Nephron (organoid): ENCODE data around the gene LIN28B.

Experiments
- H3K27ac Mint-ChIP-seq, 3 experiments: 2 replicates each; pipeline ENCODE4 v1.8.0; 2020; ENCODE audit warnings: mixed read lengths in 3 of 3, mild to moderate bottlenecking in 2 of 3, moderate library complexity in 1 of 3
- H3K27me3 Mint-ChIP-seq: 2 replicates; pipeline ENCODE4 v1.8.0; 2021; ENCODE audit warnings: low read depth, mild to moderate bottlenecking, moderate library complexity, mixed read lengths
- H3K36me3 Mint-ChIP-seq: 2 replicates; pipeline ENCODE4 v1.8.0; 2020; ENCODE audit warnings: low read depth, mixed read lengths
- H3K4me1 Mint-ChIP-seq: 2 replicates; pipeline ENCODE4 v1.8.0; 2020; ENCODE audit warnings: mixed read lengths
- H3K4me3 Mint-ChIP-seq, 3 experiments: 2 replicates each; pipeline ENCODE4 v1.8.0; 2020; ENCODE audit warnings: mild to moderate bottlenecking in 3 of 3, mixed read lengths in 3 of 3, moderate library complexity in 2 of 3
- H3K9me3 Mint-ChIP-seq: 2 replicates; pipeline ENCODE4 v1.8.0; 2020; ENCODE audit warnings: mixed read lengths
- CTCF ChIP-seq, 3 experiments: fragments of 200-600 bp; sonication (generic); IDR thresholded peaks; one replicate each; pipeline ENCODE4 v1.5.0; 2021; ENCODE audit warnings: antibody characterized with exemption in 3 of 3; ENCODE audit not compliant: unreplicated experiment in 3 of 3

Gene LIN28B

GRCh38 chr6:105094133-105094640 is 137.3 kb downstream of the LIN28B start:
- no peaks in the 10 kb centered on the region for H3K9me3 Mint-ChIP-seq
- peaks cover 5% of the 10 kb centered on the region for H3K27me3 Mint-ChIP-seq
- no peak overlapping the region for H3K4me3 Mint-ChIP-seq
- no peak overlapping the region for H3K27ac Mint-ChIP-seq
- no peak for TF ChIP-seq CTCF (IDR thresholded peaks at IDR 0.05; ENCODE audit: unreplicated experiment in 3 of 3)
- H3K36me3 Mint-ChIP-seq: no peaks in the 10 kb centered on the region
- H3K4me1 Mint-ChIP-seq: no peaks in the 10 kb centered on the region

DNA sequence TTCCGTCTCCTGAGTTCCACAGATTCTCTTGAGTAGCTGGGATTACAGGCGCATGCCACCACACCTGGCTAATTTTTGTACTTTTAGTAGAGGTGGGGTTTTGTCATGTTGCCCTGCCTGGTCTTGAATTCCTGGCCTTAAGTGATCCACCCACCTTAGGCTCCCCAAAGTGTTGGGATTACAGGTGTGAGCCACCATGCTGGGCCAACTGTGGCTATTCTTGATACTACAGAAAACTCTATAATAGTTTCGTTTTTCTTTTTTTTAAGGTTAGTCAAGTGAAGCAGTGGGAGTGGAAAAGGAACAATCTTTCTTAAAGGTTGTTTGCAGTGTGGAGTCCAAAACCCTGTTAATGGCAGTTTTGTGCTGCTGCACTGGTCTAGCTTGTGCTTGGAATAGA is 138.2 kb downstream of the LIN28B start:
- Mint-ChIP-seq H3K4me1 (no peaks in the 10 kb centered on the region), H3K27ac (no peak overlapping the region), H3K4me3 (no peak overlapping the region), H3K36me3 (no peaks in the 10 kb centered on the region), H3K27me3 (peaks cover 5% of the 10 kb centered on the region), H3K9me3 (no peaks in the 10 kb centered on the region)
- no peak for TF ChIP-seq CTCF (IDR thresholded peaks at IDR 0.05; ENCODE audit: unreplicated experiment in 3 of 3)

GRCh38 chr6:105097288-105097687 is 140.4 kb downstream of the LIN28B start:
- Mint-ChIP-seq H3K27ac (no peak overlapping the region), H3K27me3 (peaks cover 5% of the 10 kb centered on the region), H3K9me3 (no peaks in the 10 kb centered on the region)

GRCh38 chr6:105099371-105099770 is 142.5 kb downstream of the LIN28B start:
- H3K27ac Mint-ChIP-seq: no peak overlapping the region
- no peaks in the 10 kb centered on the region for H3K4me1 Mint-ChIP-seq
- H3K9me3 Mint-ChIP-seq: no peaks in the 10 kb centered on the region
- H3K27me3 Mint-ChIP-seq: no peaks in the 10 kb centered on the region
- no peak for TF ChIP-seq CTCF (IDR thresholded peaks at IDR 0.05; ENCODE audit: unreplicated experiment in 3 of 3)
- no peak overlapping the region for H3K4me3 Mint-ChIP-seq
- H3K36me3 Mint-ChIP-seq: no peaks in the 10 kb centered on the region

More at GRCh38 chr6:105097288-105097687, 140.4 kb downstream of the LIN28B start:
- no peak for TF ChIP-seq CTCF (IDR thresholded peaks at IDR 0.05; ENCODE audit: unreplicated experiment in 3 of 3)
- Mint-ChIP-seq H3K4me1 (no peaks in the 10 kb centered on the region), H3K36me3 (no peaks in the 10 kb centered on the region), H3K4me3 (no peak overlapping the region)

GRCh38 chr6:105102186-105102585 is 145.3 kb downstream of the LIN28B start:
- Mint-ChIP-seq H3K4me3 (no peak overlapping the region), H3K36me3 (no peaks in the 10 kb centered on the region), H3K27me3 (no peaks in the 10 kb centered on the region), H3K4me1 (no peaks in the 10 kb centered on the region), H3K27ac (no peak overlapping the region), H3K9me3 (no peaks in the 10 kb centered on the region)
- no peak for TF ChIP-seq CTCF (IDR thresholded peaks at IDR 0.05; ENCODE audit: unreplicated experiment in 3 of 3)

- H3K27ac Mint-ChIP-seq: no peak overlapping the region
- H3K36me3 Mint-ChIP-seq: no peaks in the 10 kb centered on the region
Measured at GRCh38 chr6:105105094-105105493, 148.2 kb downstream of the LIN28B start.

More at GRCh38 chr6:105105094-105105493, 148.2 kb downstream of the LIN28B start:
- Mint-ChIP-seq H3K4me1 (peaks cover 2% of the 10 kb centered on the region), H3K9me3 (no peaks in the 10 kb centered on the region), H3K4me3 (no peak overlapping the region), H3K27me3 (no peaks in the 10 kb centered on the region)
- TF ChIP-seq CTCF (IDR thresholded peaks at IDR 0.05; ENCODE audit: unreplicated experiment in 3 of 3): no peak
